GM21786 (cell line): ENCODE data around the gene PRKAR2B.
"Not testable (repeated sequence)": the region's sequence is repeated elsewhere in the genome, so short reads cannot be mapped to it uniquely, and the experiment has no call there.

Experiments
- ATAC-seq: cut with Tn5 transposase; IDR thresholded peaks from one replicate; pipeline ENCODE4 v1.9.1; 2021; ENCODE audit not compliant: unreplicated experiment

Gene PRKAR2B

GRCh38 chr7:107115114-107115513, 70.6 kb downstream of the PRKAR2B start:
- ATAC-seq = no peak

GRCh38 chr7:107115762-107116540, 71.4 kb downstream of the PRKAR2B start:
- ATAC-seq = no peak

GRCh38 chr7:107118109-107118900, 73.8 kb downstream of the PRKAR2B start:
- no peak for ATAC-seq

- ATAC-seq = no peak
These were observed 75.0 kb downstream of the PRKAR2B start for GRCh38 chr7:107119376-107120105.

GRCh38 chr7:107122486-107122911, 78.0 kb downstream of the PRKAR2B start:
- ATAC-seq = no peak

GRCh38 chr7:107123392-107123791, 78.9 kb downstream of the PRKAR2B start:
- no peak for ATAC-seq

GRCh38 chr7:107125475-107125874, 81.0 kb downstream of the PRKAR2B start:
- ATAC-seq = no peak

GRCh38 chr7:107128217-107128616, 83.7 kb downstream of the PRKAR2B start:
- no peak for ATAC-seq

- no peak for ATAC-seq
These were observed 84.2 kb downstream of the PRKAR2B start for GRCh38 chr7:107128748-107129147.

- ATAC-seq = no peak
These were observed 86.1 kb downstream of the PRKAR2B start for GRCh38 chr7:107130487-107131220.

- ATAC-seq = no peak
These were observed 88.9 kb downstream of the PRKAR2B start for GRCh38 chr7:107133396-107133795.

GRCh38 chr7:107138696-107139420, 94.4 kb downstream of the PRKAR2B start:
- ATAC-seq = no peak

GRCh38 chr7:107143875-107144274, 99.4 kb downstream of the PRKAR2B start:
- ATAC-seq = not testable (repeated sequence)

- ATAC-seq = no peak
These were observed 100.7 kb downstream of the PRKAR2B start for GRCh38 chr7:107145067-107145838.

- no peak for ATAC-seq
These were observed 103.2 kb downstream of the PRKAR2B start for GRCh38 chr7:107147464-107148393.

- ATAC-seq = no peak
These were observed 104.2 kb downstream of the PRKAR2B start for GRCh38 chr7:107148721-107149120.

GRCh38 chr7:107149863-107150262, 105.4 kb downstream of the PRKAR2B start:
- ATAC-seq = no peak

GRCh38 chr7:107150375-107151073, 106.0 kb downstream of the PRKAR2B start:
- no peak for ATAC-seq
